Pancreas (tissue), 10 donors: ENCODE measurements around the gene MARCHF9. TPM values are rescaled to one million over a fixed set of nuclear protein-coding genes. Genes with fewer than 3 reads are reported as not detected.

Experiments used
- ATAC-seq, 4 donors: fragments of 200-7000 bp; cut with Tn5 transposase; one replicate each; pipeline versions ENCODE4 v1.8.0 to v1.9.1; 2020; ENCODE audit warnings: mild to moderate bottlenecking in 4 of 4, moderate library complexity in 4 of 4
- DNase-seq, 6 donors: peaks; one replicate each; pipeline ENCODE4 v3.0.0-alpha.2; 2020
- FAIRE-seq: peaks from 2 replicates; lab custom pipeline; 2012; peaks lifted over from hg19 to GRCh38; lab: Jason Lieb, UNC
- H3K27ac ChIP-seq, 4 donors: fragments of 200-600 bp; sonication (generic); 1 replicate in 3 of 4; 2 replicates in 1 of 4; pipeline versions ENCODE4 v1.5.0 to v1.8.0; 2020
- H3K27me3 ChIP-seq, 4 donors: fragments of 200-600 bp; one replicate each; pipeline ENCODE4 v1.8.0; 2021
- H3K36me3 ChIP-seq, 3 donors: fragments of 200-600 bp; sonication (generic) in 1 of 3; one replicate each; pipeline versions ENCODE4 v1.5.0 to v1.8.0; 2020 to 2021
- H3K4me1 ChIP-seq, 3 donors: fragments of 200-600 bp; one replicate each; pipeline ENCODE4 v1.8.0; 2021
- H3K4me3 ChIP-seq, 4 donors: fragments of 200-600 bp; sonication (generic) in 2 of 4; one replicate each; pipeline versions ENCODE4 v1.5.0 to v1.8.0; 2020 to 2021
- H3K9me3 ChIP-seq, 4 donors: fragments of 200-600 bp; one replicate each; pipeline ENCODE4 v1.8.0; 2021
- WGBS, 2 donors: extraction: QIAGEN DNeasy Blood & Tissue Kit; methylation state at CpG; one replicate each; pipeline ENCODE4 v1.1.7; 2013; 5-methylcytosine and 5-hydroxymethylcytosine counted together
- intact Hi-C, 3 donors: fragments of 100-400 bp; cut with DNase I; formaldehyde crosslinking; loops; one replicate each; pipeline versions ENCODE4 v1.11.1 to v1.14.2; 2022
- polyA plus RNA-seq, 2 donors: library from polyadenylated mRNA; stranded (reverse); fragments of 200-250 nt; gene quantifications; one replicate each; pipeline ENCODE4 v1.2.3, GENCODE V29; 2013
- total RNA-seq, 6 donors: library from RNA; stranded (reverse); fragmentation: NEBNext Ultra II Directional in 4 of 6; extraction: Animal tissue kit (Norgen Biotek cat#: 25700) in 4 of 6; gene quantifications; one replicate each; pipeline versions ENCODE4 v1.2.1 to v1.2.4, GENCODE V29; 2021 to 2023
- TF ChIP-seq, protein P1 (sequence below), 4 donors: fragments of 200-600 bp; sonication (generic) in 3 of 4; IDR thresholded peaks; one replicate each; pipeline versions ENCODE4 v1.5.0 to v1.8.0; 2021; ENCODE audit warnings: antibody characterized with exemption in 4 of 4
- donor health status: healthy with polysubstance abuse.
- donor health status: DM: no; HTN: no; CAD: no; lungs with moderate emphysema.
- donor health status: DM: no; HTN: no; CAD: no.
- donor health status: control.
- donor health status: control.
- donor health status: Bipolar disorder and iron deficiency.
- donor health status: DM: yes; HTN: yes; CAD: no.
- donor health status: DM: no; HTN: no; CAD: no.
- donor health status: DM: no; HTN: no; CAD: no.
- donor health status: DM: yes; HTN: yes; CAD: no.

The MARCHF9 gene
- total and polyA plus RNA-seq, 8 donors: 6.7 to 32.5 (median 8.0) TPM

DNA sequence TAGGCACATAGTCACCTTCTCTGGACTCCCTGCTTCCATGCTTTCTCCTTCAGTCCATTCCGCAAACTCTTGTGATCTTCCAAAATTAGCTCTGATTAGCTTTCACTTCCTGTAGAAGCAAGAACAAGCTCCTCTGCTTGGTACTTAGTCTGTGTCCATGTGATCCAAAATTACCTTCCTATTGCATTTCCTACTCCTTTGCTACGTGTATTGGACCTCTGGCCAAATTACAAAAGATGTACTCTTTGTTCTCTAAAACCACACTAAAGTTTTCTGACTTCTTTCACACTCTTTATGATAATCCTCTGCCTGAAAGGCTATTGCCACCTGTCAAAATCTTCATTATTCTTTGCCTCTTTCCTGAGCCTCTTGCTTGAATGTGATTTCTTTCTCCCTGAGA lies 26.9 kb downstream of the MARCHF9 start:
- Histone ChIP-seq H3K27ac (peak overlapping the region in 2 of 4 donors; percentile 20 to 23), H3K27me3 (no peaks in the 10 kb centered on the region), H3K4me3 (no peak overlapping the region), H3K9me3 (no peaks in the 10 kb centered on the region), H3K4me1 (peaks cover 4 to 15% (median 14%) of the 10 kb centered on the region in 3 donors), H3K36me3 (peaks cover under 1 to 18% (median 7%) of the 10 kb centered on the region in 3 donors)
- DNase-seq (no peak), FAIRE-seq (no peak), ATAC-seq (no peak)
- WGBS, 2 donors: 67 to 79% methylated on average over 2 of the region's 2 CpGs
- TF ChIP-seq, protein P1, sequence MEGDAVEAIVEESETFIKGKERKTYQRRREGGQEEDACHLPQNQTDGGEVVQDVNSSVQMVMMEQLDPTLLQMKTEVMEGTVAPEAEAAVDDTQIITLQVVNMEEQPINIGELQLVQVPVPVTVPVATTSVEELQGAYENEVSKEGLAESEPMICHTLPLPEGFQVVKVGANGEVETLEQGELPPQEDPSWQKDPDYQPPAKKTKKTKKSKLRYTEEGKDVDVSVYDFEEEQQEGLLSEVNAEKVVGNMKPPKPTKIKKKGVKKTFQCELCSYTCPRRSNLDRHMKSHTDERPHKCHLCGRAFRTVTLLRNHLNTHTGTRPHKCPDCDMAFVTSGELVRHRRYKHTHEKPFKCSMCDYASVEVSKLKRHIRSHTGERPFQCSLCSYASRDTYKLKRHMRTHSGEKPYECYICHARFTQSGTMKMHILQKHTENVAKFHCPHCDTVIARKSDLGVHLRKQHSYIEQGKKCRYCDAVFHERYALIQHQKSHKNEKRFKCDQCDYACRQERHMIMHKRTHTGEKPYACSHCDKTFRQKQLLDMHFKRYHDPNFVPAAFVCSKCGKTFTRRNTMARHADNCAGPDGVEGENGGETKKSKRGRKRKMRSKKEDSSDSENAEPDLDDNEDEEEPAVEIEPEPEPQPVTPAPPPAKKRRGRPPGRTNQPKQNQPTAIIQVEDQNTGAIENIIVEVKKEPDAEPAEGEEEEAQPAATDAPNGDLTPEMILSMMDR (IDR thresholded peaks at IDR 0.05): no peak
- intact Hi-C loops: no loop called here

DNA sequence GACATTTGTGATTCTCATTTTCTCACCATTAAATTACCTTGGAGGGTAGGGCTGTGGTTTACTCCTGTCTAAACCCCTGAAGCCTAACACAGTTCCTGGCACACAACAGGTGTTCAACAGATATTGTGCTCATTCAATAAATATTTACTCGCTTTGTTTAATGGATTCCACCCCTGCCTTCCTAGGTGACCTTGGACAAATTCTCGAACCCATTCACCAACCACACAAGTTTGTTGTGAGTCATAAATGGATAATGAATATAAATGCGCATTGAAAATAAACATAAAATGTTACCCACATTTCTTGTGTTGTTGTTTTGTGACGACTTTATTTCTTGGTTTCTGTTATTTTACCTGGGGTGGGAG lies 27.3 kb downstream of the MARCHF9 start:
- no peak for FAIRE-seq
- peaks cover 3 to 22% (median 7%) of the 10 kb centered on the region in 3 donors for H3K36me3 ChIP-seq
- TF ChIP-seq, protein P1 (IDR thresholded peaks at IDR 0.05): no peak
- intact Hi-C loops: no loop called here
- peak in 1 of 6 donors; percentile 32 for DNase-seq
- no peaks in the 10 kb centered on the region for H3K9me3 ChIP-seq
- peak overlapping the region in 2 of 4 donors; percentile 79 to 88 for H3K4me3 ChIP-seq
- peaks cover 4 to 15% (median 14%) of the 10 kb centered on the region in 3 donors for H3K4me1 ChIP-seq
- peak overlapping the region in 2 of 4 donors; percentile 20 to 23 for H3K27ac ChIP-seq
- 4% methylated on average over 4 of the region's 4 CpGs for WGBS, 2 donors
- H3K27me3 ChIP-seq: no peaks in the 10 kb centered on the region
- ATAC-seq: peak; percentile 24 to 44 (median 35)

- intact Hi-C loops: no loop called here
- ATAC-seq (peak; percentile 95 to 99 (median 98)), DNase-seq (peak; percentile 91 to 98 (median 94)), FAIRE-seq (no peak)
- Histone ChIP-seq H3K27me3 (no peaks in the 10 kb centered on the region), H3K27ac (peak within 1 kb of the TSS in 2 of 4 donors; percentile 47 to 53), H3K4me1 (peaks cover 4 to 15% (median 14%) of the 10 kb centered on the region in 3 donors), H3K9me3 (no peaks in the 10 kb centered on the region), H3K36me3 (peaks cover 3 to 27% (median 7%) of the 10 kb centered on the region in 3 donors), H3K4me3 (peak within 1 kb of the TSS; percentile 58 to 91 (median 84))
- TF ChIP-seq, protein P1 (IDR thresholded peaks at IDR 0.05): peak; percentile 77 to 89 (median 82)
- 0 to 1% methylated on average over 45 of the region's 45 CpGs for WGBS, 2 donors
These were observed 27.9 kb downstream of the MARCHF9 start, which contains the start of gene TSFM for GRCh38 chr12:57782608-57783465. TSFM (plus strand) TSS chr12:57782787; CDS start chr12:57782802, 15 bp downstream.

DNA sequence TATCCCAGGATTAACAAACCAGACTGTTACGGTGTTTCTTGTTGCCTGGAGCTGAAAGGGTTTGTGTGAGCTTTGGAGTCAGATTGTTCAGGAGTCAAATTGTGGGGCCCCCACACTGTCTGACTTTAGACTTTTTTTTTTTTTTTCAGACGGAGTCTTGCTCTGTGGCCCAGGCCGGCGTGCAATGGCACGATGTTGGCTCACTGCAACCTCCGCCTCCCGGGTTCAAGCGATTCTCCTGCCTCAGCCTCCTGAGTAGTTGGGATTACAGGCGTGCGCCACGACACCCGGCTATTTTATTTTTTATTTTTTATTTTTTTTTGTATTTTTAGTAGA lies 28.5 kb downstream of the MARCHF9 start:
- Histone ChIP-seq H3K27me3 (no peaks in the 10 kb centered on the region), H3K36me3 (peaks cover 3 to 33% (median 7%) of the 10 kb centered on the region in 3 donors), H3K4me3 (peak overlapping the region; percentile 58 to 91 (median 84)), H3K27ac (no peak overlapping the region), H3K4me1 (peaks cover 4 to 15% (median 14%) of the 10 kb centered on the region in 3 donors), H3K9me3 (no peaks in the 10 kb centered on the region)
- no peak for DNase-seq
- TF ChIP-seq, protein P1 (IDR thresholded peaks at IDR 0.05): no peak
- FAIRE-seq: no peak
- WGBS, 2 donors: 66 to 72% methylated on average over 12 of the region's 12 CpGs
- no peak for ATAC-seq
- intact Hi-C loops: no loop called here
